Activated T-helper 1 cell treated with anti-CD3 and anti-CD28 coated beads, Interleukin-12 subunit alpha, Interleukin-12 subunit beta, Interleukin-2, Interleukin-4 antibody, amounts not matched to agents 30 ng/mL and 10 ng/mL and 1 ng/mL, durations not matched to agents 14 hours and 24 hours and 36 hours (primary cell): ENCODE data around the gene LRP10. TPM values are rescaled to one million over a fixed set of nuclear protein-coding genes. Genes with fewer than 3 reads are reported as not detected.

ENCODE experiments used
- DNase-seq: peaks from one replicate; pipeline ENCODE4 v3.0.0; 2021; ENCODE audit warnings: low spot score
- H3K27ac Mint-ChIP-seq: one replicate; pipeline ENCODE4 v1.8.0; 2021; ENCODE audit warnings: mild to moderate bottlenecking, mixed read lengths
- H3K27me3 Mint-ChIP-seq: one replicate; pipeline ENCODE4 v1.8.0; 2022; ENCODE audit warnings: mild to moderate bottlenecking, moderate library complexity, mixed read lengths; ENCODE audit not compliant: insufficient read depth
- H3K36me3 Mint-ChIP-seq: one replicate; pipeline ENCODE4 v1.8.0; 2021; ENCODE audit warnings: low read depth, mixed read lengths
- H3K4me1 Mint-ChIP-seq: one replicate; pipeline ENCODE4 v1.8.0; 2021; ENCODE audit warnings: low read depth, mixed read lengths
- H3K4me3 Mint-ChIP-seq: one replicate; pipeline ENCODE4 v1.8.0; 2021; ENCODE audit warnings: mild to moderate bottlenecking, moderate library complexity, mixed read lengths
- H3K9me3 Mint-ChIP-seq: one replicate; pipeline ENCODE4 v1.8.0; 2021; ENCODE audit warnings: mixed read lengths
- intact Hi-C: fragments of 100-400 bp; cut with micrococcal nuclease; formaldehyde crosslinking; loops from one replicate; pipeline ENCODE4 v1.15.1; 2024
- total RNA-seq: library from RNA; stranded (reverse); gene quantifications from 2 replicates; pipeline ENCODE4 v1.2.3, GENCODE V29; 2022

The LRP10 gene
- total RNA-seq, 1 donor from 2014 or later = 44.6 TPM

DNA sequence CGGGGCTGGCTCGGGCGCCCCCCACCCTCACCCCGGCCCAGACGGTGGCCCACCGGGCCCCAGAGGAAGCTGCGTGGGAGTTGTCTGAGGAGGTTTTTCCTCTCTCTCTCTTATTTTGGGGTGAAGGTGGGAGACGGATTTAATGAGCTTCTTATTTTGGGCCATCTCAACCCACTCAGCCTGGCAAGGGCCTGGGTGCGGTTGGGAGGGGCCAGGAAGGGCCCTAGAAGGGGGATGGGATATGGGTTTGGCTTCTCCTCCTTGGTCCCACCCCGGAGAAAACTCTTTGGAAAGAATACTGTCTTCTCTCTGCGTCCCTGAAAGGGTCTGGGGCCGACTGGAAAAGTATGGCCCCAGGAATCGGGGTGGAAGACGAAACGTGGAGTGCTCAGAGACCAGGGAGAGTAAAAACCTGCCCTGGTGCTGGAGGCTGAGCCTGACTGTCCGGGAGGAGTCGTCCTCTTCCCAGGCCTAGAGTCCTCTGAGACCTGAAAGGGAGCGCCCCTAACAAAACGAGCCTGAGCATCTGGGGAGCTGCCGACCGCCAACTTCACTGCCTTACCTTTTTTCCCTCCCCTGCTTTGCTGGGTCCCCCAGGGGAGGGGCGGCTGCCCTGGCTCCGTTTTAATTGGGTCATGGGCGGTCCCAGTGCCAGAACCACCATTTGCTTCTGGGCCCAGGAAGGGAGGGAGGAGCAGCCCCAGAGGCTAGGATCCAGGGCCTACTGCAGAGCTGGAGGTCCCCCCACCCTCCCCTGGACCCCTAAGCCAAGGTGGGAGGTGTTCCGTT, 33.6 kb upstream of the LRP10 start:
- Mint-ChIP-seq H3K4me3 (no peak overlapping the region), H3K27ac (no peak overlapping the region), H3K4me1 (peaks cover 5% of the 10 kb centered on the region), H3K9me3 (no peaks in the 10 kb centered on the region), H3K27me3 (peaks cover 13% of the 10 kb centered on the region), H3K36me3 (peaks cover 18% of the 10 kb centered on the region)
- intact Hi-C loops = no loop called here
- no peak for DNase-seq

DNA sequence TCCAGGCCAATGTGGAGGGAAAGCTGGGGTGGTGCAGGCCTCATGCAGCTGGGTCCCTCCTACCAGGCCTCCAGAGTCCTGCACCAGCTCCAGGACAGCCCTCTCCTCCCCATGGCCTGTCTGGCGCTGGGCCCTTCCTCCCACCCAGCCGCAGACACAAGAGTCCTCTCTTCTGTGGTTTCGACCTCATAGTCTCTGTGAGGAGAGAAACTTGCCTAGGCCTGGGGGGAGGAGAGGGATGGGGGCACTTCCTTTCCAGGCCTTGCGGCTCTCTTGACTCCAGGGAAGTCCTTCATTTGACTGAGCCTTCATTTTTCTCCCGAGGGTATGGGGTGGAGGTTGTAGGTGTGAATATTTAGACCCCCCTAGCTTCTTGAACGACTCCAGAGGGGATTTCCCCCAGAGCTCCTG, 32.9 kb upstream of the LRP10 start:
- Mint-ChIP-seq H3K36me3 (peaks cover 16% of the 10 kb centered on the region), H3K9me3 (no peaks in the 10 kb centered on the region), H3K4me1 (peaks cover 5% of the 10 kb centered on the region), H3K27me3 (peaks cover 13% of the 10 kb centered on the region), H3K4me3 (no peak overlapping the region), H3K27ac (no peak overlapping the region)
- no peak for DNase-seq
- intact Hi-C loops = no loop called here

DNA sequence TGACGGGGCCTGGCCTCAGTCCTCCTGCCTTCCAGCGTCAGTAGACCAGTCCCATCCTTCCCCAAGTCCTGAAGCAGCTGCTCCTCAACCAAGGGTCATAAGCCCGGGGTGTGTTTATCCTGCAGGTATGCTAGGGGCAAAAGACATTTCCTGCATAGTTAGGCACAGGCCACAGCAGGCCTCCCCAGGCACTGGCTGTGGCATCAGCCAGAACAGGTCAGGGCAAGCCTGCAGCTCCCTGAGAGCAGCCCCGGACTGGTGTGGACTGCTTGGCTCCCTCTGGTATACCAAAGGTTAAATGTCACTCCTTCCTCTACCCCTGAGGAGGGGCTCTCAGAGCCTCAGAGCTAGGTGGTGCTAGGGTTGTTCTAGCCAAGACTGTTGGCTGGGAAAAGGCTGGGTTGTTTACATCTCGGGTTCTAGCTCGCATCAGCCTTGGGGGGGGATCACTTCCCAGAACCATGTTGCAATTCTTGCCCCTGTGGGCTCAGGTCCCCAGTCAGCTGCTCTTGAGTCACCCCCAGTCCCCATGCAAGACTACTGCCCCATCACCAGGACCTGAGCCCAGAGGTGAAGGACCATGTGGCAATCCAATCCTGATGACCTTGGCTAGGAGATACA, 32.3 kb upstream of the LRP10 start:
- intact Hi-C loops = no loop called here
- Mint-ChIP-seq H3K27me3 (peaks cover 13% of the 10 kb centered on the region), H3K4me3 (no peak overlapping the region), H3K27ac (no peak overlapping the region), H3K36me3 (peaks cover 16% of the 10 kb centered on the region), H3K9me3 (no peaks in the 10 kb centered on the region), H3K4me1 (peaks cover 5% of the 10 kb centered on the region)
- no peak for DNase-seq

DNA sequence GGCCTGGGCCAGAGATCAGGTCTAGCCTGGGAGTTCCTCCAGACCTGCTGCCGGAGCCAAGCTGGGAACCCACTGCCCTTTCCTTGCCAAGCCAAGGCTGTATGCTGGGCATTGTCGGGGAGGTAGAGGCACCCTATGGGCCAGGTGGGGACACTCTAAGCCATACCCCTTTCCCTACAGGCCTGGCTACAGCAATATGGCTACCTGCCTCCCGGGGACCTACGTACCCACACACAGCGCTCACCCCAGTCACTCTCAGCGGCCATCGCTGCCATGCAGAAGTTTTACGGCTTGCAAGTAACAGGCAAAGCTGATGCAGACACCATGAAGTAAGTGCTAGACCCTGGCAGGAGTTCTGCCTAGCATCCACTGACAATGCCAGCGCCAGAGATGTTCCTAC, 30.2 kb upstream of the LRP10 start:
- Mint-ChIP-seq H3K36me3 (peaks cover 4% of the 10 kb centered on the region), H3K9me3 (no peaks in the 10 kb centered on the region), H3K4me1 (peaks cover 5% of the 10 kb centered on the region), H3K27ac (no peak overlapping the region), H3K4me3 (no peak overlapping the region), H3K27me3 (peaks cover 8% of the 10 kb centered on the region)
- no peak for DNase-seq
- intact Hi-C loops = no loop called here

DNA sequence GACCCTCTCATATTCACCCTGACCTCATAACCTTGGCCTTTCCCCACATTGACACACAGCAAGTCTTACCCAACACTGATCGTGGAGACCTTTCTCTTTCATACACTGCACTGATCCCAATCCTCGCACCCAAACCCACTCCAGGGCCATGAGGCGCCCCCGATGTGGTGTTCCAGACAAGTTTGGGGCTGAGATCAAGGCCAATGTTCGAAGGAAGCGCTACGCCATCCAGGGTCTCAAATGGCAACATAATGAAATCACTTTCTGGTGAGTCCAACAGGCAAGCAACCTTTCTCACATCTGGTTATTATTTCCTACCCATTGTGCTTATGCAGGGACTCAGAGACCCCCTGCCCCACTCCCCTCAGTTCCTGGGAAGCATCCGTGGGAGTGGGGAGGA, 29.8 kb upstream of the LRP10 start:
- H3K27me3 Mint-ChIP-seq = peaks cover 6% of the 10 kb centered on the region
- peaks cover 5% of the 10 kb centered on the region for H3K4me1 Mint-ChIP-seq
- no peak for DNase-seq
- H3K9me3 Mint-ChIP-seq = no peaks in the 10 kb centered on the region
- no peak overlapping the region for H3K27ac Mint-ChIP-seq
- intact Hi-C loops = no loop called here
- H3K4me3 Mint-ChIP-seq = no peak overlapping the region
- H3K36me3 Mint-ChIP-seq = peaks cover 3% of the 10 kb centered on the region

DNA sequence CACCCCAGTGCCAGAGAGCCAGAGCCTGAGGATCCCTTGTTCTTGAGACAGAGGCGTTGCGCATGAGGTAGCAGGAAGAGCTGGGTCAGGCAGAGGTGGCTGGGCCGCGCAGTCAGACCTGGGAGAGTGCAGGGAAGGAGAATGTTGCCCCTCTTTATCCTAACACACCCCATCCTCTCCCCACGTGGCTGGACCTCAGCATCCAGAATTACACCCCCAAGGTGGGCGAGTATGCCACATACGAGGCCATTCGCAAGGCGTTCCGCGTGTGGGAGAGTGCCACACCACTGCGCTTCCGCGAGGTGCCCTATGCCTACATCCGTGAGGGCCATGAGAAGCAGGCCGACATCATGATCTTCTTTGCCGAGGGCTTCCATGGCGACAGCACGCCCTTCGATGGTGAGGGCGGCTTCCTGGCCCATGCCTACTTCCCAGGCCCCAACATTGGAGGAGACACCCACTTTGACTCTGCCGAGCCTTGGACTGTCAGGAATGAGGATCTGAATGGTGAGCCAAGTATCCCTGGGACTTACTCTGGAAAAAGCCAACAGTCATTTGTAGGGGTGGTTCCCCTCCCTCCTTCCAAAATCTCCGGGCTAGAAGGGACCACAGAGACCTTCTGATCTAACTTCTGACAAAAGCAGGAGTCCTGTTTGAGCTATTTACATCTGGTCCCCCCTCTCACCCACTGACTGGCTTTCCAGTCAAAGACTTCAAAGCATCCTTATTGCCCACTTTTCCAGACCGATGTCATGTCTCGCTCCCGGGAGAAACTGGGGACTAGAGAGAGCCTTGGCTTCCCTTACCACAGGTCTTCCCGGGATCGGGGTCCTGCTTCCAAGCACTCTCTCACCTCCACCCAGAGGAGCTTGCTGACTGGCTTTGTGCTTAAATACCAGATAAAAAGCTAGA, 29.1 kb upstream of the LRP10 start:
- no peaks in the 10 kb centered on the region for H3K9me3 Mint-ChIP-seq
- no peaks in the 10 kb centered on the region for H3K36me3 Mint-ChIP-seq
- H3K27me3 Mint-ChIP-seq = peaks cover 2% of the 10 kb centered on the region
- H3K27ac Mint-ChIP-seq = no peak overlapping the region
- intact Hi-C loops = no loop called here
- no peaks in the 10 kb centered on the region for H3K4me1 Mint-ChIP-seq
- no peak for DNase-seq
- no peak overlapping the region for H3K4me3 Mint-ChIP-seq

DNA sequence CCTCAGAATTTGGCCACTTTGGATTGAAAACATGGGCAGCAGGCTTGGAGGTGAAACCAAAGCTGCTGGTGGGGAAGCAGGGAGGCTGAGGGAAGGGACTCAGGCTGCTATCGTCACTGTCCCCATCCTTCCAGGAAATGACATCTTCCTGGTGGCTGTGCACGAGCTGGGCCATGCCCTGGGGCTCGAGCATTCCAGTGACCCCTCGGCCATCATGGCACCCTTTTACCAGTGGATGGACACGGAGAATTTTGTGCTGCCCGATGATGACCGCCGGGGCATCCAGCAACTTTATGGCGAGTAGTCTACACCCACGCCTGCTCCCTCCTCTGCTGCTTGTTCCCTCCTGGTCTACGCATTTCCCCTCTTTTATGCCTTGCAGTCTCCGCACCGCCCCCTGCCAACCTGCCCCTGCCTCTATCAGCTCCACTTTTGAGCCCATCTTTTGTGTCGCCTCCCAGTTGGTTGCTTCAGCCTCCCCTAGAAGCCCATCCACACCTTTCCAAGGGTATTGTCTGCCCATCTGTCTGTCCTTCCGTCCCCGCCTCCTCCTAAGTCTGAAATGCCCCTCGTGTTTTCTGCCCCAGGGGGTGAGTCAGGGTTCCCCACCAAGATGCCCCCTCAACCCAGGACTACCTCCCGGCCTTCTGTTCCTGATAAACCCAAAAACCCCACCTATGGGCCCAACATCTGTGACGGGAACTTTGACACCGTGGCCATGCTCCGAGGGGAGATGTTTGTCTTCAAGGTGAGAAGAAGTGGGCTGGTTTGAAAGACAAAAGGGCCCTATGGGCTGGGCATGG, 28.2 kb upstream of the LRP10 start:
- intact Hi-C loops = no loop called here
- Mint-ChIP-seq H3K4me1 (no peaks in the 10 kb centered on the region), H3K4me3 (no peak overlapping the region), H3K36me3 (no peaks in the 10 kb centered on the region), H3K27ac (no peak overlapping the region), H3K9me3 (no peaks in the 10 kb centered on the region), H3K27me3 (peaks cover 2% of the 10 kb centered on the region)
- DNase-seq = no peak

DNA sequence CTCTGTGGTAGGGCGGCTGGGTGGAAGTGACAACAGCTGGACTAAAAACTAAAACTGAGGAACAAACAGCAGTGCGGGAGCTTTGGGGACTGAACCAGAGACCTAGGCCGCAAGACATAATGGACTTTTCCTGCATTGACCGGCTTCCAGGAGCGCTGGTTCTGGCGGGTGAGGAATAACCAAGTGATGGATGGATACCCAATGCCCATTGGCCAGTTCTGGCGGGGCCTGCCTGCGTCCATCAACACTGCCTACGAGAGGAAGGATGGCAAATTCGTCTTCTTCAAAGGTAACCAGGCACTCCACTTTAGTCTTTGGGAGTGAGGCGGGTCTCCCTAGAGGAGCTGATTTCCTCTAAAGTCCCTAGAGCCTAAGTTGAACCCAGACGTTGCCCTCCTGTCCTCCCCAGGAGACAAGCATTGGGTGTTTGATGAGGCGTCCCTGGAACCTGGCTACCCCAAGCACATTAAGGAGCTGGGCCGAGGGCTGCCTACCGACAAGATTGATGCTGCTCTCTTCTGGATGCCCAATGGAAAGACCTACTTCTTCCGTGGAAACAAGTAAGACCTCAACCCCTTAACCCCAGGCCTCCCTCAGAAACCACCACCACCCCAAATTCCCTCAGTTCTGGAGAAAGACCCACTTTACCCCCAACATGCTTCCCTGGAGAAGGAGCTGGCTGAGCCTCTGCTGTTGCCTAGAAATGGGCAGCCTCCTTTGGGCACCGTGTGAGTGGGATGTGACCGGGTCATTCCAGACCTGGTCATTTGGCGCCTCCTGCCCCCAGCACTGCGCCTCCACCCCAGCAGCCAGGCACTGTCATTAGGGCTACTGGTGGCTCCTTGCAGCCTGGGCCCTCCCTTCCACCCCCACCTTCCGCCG, 27.1 kb upstream of the LRP10 start:
- no peak overlapping the region for H3K4me3 Mint-ChIP-seq
- no peaks in the 10 kb centered on the region for H3K4me1 Mint-ChIP-seq
- no peak overlapping the region for H3K27ac Mint-ChIP-seq
- intact Hi-C loops = no loop called here
- DNase-seq = no peak
- no peaks in the 10 kb centered on the region for H3K9me3 Mint-ChIP-seq
- peaks cover 6% of the 10 kb centered on the region for H3K27me3 Mint-ChIP-seq
- H3K36me3 Mint-ChIP-seq = no peaks in the 10 kb centered on the region

DNA sequence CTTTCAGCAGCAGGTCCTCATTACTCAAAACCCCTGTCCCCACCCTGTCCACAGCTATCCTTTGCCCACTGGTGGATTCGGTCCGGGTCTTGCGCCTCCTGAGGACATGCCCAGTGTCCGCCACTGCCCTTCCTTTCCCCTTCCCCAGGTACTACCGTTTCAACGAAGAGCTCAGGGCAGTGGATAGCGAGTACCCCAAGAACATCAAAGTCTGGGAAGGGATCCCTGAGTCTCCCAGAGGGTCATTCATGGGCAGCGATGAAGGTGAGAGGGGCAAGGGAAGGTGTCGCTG, 26.5 kb upstream of the LRP10 start:
- DNase-seq = no peak
- no peak overlapping the region for H3K27ac Mint-ChIP-seq
- H3K4me1 Mint-ChIP-seq = no peaks in the 10 kb centered on the region
- peaks cover 5% of the 10 kb centered on the region for H3K27me3 Mint-ChIP-seq
- no peaks in the 10 kb centered on the region for H3K9me3 Mint-ChIP-seq
- H3K36me3 Mint-ChIP-seq = no peaks in the 10 kb centered on the region
- H3K4me3 Mint-ChIP-seq = no peak overlapping the region
- intact Hi-C loops = no loop called here

DNA sequence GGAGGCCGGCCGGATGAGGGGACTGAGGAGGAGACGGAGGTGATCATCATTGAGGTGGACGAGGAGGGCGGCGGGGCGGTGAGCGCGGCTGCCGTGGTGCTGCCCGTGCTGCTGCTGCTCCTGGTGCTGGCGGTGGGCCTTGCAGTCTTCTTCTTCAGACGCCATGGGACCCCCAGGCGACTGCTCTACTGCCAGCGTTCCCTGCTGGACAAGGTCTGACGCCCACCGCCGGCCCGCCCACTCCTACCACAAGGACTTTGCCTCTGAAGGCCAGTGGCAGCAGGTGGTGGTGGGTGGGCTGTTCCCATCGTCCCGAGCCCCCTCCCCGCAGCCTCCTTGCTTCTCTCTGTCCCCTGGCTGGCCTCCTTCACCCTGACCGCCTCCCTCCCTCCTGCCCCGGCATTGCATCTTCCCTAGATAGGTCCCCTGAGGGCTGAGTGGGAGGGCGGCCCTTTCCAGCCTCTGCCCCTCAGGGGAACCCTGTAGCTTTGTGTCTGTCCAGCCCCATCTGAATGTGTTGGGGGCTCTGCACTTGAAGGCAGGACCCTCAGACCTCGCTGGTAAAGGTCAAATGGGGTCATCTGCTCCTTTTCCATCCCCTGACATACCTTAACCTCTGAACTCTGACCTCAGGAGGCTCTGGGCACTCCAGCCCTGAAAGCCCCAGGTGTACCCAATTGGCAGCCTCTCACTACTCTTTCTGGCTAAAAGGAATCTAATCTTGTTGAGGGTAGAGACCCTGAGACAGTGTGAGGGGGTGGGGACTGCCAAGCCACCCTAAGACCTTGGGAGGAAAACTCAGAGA, 25.5 kb upstream of the LRP10 start:
- no peak overlapping the region for H3K4me3 Mint-ChIP-seq
- no peaks in the 10 kb centered on the region for H3K9me3 Mint-ChIP-seq
- peaks cover under 1% of the 10 kb centered on the region for H3K4me1 Mint-ChIP-seq
- DNase-seq = no peak
- peaks cover 5% of the 10 kb centered on the region for H3K27me3 Mint-ChIP-seq
- H3K36me3 Mint-ChIP-seq = no peaks in the 10 kb centered on the region
- intact Hi-C loops = no loop called here
- H3K27ac Mint-ChIP-seq = no peak overlapping the region

DNA sequence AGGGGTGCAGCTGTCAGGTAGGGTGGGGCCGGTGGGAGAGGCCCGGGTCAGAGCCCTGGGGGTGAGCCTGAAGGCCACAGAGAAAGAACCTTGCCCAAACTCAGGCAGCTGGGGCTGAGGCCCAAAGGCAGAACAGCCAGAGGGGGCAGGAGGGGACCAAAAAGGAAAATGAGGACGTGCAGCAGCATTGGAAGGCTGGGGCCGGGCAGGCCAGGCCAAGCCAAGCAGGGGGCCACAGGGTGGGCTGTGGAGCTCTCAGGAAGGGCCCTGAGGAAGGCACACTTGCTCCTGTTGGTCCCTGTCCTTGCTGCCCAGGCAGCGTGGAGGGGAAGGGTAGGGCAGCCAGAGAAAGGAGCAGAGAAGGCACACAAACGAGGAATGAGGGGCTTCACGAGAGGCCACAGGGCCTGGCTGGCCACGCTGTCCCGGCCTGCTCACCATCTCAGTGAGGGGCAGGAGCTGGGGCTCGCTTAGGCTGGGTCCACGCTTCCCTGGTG, 24.7 kb upstream of the LRP10 start:
- peaks cover 5% of the 10 kb centered on the region for H3K27me3 Mint-ChIP-seq
- H3K4me1 Mint-ChIP-seq = peaks cover 9% of the 10 kb centered on the region
- no peak for DNase-seq
- intact Hi-C loops = no loop called here
- H3K4me3 Mint-ChIP-seq = no peak overlapping the region
- no peaks in the 10 kb centered on the region for H3K9me3 Mint-ChIP-seq
- no peaks in the 10 kb centered on the region for H3K36me3 Mint-ChIP-seq
- H3K27ac Mint-ChIP-seq = no peak overlapping the region
